Stomach (tissue), 4 donors: ENCODE data around the gene NECTIN1.

Experiments
- CTCF ChIP-seq, 7 experiments: fragments of 450-650 bp in 4 of 7; fragments of 200-600 bp in 3 of 7; sonication (generic) in 3 of 7; IDR thresholded peaks; one replicate each; pipeline ENCODE4 v1.5.1; 2016 to 2019; ENCODE audit warnings: antibody characterized with exemption in 7 of 7, control low read depth in 2 of 7, mild to moderate bottlenecking in 1 of 7
- EP300 ChIP-seq: sonication (generic); formaldehyde crosslinking; IDR thresholded peaks from one replicate; pipeline ENCODE4 v1.6.1; 2017; ENCODE audit warnings: antibody characterized with exemption
- POLR2A ChIP-seq, 4 donors: fragments of 450-650 bp; IDR thresholded peaks; one replicate each; pipeline ENCODE4 v1.6.1; 2016; ENCODE audit warnings: antibody characterized with exemption in 4 of 4, control low read depth in 2 of 4, mild to moderate bottlenecking in 1 of 4, moderate library complexity in 1 of 4
- POLR2AphosphoS5 ChIP-seq, 3 donors: sonication (generic); formaldehyde crosslinking; IDR thresholded peaks; one replicate each; pipeline ENCODE4 v1.6.1; 2016; ENCODE audit warnings: antibody characterized with exemption in 3 of 3

- TF ChIP-seq CTCF (IDR thresholded peaks at IDR 0.05) (no peak), POLR2A (IDR thresholded peaks at IDR 0.05) (no peak), POLR2AphosphoS5 (IDR thresholded peaks at IDR 0.05) (no peak), EP300 (no peak)
These were observed 25.8 kb upstream of the NECTIN1 start for GRCh38 chr11:119754656-119755355.
